ENCODE data around the gene LINS1.

DNA sequence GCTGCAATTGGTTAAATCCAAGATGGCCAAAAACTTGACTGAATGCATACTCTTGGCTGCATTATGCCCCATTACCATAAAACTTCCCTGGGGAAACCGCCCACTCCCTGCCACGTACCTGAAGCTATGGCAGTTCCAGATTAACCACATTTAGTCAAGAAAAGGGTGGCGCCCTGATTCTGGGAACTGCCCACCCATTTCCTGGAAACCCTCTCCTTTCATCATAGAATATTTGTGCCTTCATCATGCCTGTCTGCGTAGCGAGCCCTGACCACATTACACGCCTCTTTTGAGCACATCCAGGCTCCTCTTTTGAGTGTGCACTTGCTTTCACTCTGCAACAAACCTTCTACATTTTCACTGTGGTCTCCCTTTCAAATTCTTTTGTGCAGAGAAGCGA lies 5.2 kb downstream of the LINS1 start:
- no peak for TF ChIP-seq MAX (IDR thresholded peaks at IDR 0.05; ENCODE audit: insufficient read depth, insufficient read length)
- TF ChIP-seq, protein P1, sequence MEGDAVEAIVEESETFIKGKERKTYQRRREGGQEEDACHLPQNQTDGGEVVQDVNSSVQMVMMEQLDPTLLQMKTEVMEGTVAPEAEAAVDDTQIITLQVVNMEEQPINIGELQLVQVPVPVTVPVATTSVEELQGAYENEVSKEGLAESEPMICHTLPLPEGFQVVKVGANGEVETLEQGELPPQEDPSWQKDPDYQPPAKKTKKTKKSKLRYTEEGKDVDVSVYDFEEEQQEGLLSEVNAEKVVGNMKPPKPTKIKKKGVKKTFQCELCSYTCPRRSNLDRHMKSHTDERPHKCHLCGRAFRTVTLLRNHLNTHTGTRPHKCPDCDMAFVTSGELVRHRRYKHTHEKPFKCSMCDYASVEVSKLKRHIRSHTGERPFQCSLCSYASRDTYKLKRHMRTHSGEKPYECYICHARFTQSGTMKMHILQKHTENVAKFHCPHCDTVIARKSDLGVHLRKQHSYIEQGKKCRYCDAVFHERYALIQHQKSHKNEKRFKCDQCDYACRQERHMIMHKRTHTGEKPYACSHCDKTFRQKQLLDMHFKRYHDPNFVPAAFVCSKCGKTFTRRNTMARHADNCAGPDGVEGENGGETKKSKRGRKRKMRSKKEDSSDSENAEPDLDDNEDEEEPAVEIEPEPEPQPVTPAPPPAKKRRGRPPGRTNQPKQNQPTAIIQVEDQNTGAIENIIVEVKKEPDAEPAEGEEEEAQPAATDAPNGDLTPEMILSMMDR (IDR thresholded peaks at IDR 0.05; ENCODE audit: extremely low read depth in 1 of 2, insufficient read depth in 1 of 2, low read depth in 1 of 2, low read length in 2 of 2) = no peak

All from endothelial cell of umbilical vein (primary cell).